H1 (cell line): ENCODE results near the gene EPS8L1. TPM values are rescaled to one million over a fixed set of nuclear protein-coding genes. Genes with fewer than 3 reads are reported as not detected.

ENCODE experiments used
- CBX8 ChIP-seq: fragments of 300-800, 300-1000 bp; sonication (generic); IDR thresholded peaks from 2 replicates; pipeline ENCODE4 v1.7.1; 2016; ENCODE audit warnings: low read depth, low read length, borderline replicate concordance
- CHD7 ChIP-seq: fragments of 300-600 bp; sonication (generic); IDR thresholded peaks from 2 replicates; pipeline ENCODE4 v1.7.1; 2012; ENCODE audit warnings: low read length, moderate library complexity, mild to moderate bottlenecking, inconsistent platforms; ENCODE audit not compliant: insufficient replicate concordance
- EGR1 ChIP-seq: IDR thresholded peaks from 2 replicates; pipeline ENCODE4 v1.6.1; 2011; ENCODE audit warnings: low read depth, low read length, borderline replicate concordance
- FOSL1 ChIP-seq: IDR thresholded peaks from 2 replicates; pipeline ENCODE4 v1.6.1; 2011; ENCODE audit warnings: mild to moderate bottlenecking, low read depth, low read length, moderate library complexity; ENCODE audit not compliant: insufficient read depth
- HDAC6 ChIP-seq: IDR thresholded peaks from one replicate; pipeline ENCODE4 v1.7.1; 2012; ENCODE audit warnings: low read depth, mild to moderate bottlenecking, inconsistent platforms, low read length, moderate library complexity
- KDM5A ChIP-seq: fragments of 200-600 bp; IDR thresholded peaks from 2 replicates; pipeline ENCODE4 v1.7.1; 2012; ENCODE audit warnings: mild to moderate bottlenecking, low read length, inconsistent platforms, mixed read lengths
- RAD21 ChIP-seq, 2 experiments: IDR thresholded peaks in 1 of 2; conservative IDR thresholded peaks in 1 of 2; 2 replicates each; pipeline ENCODE4 v1.6.1; 2011; ENCODE audit warnings: low read depth in 2 of 2, low read length in 2 of 2, improper control_type of control experiment in 1 of 2, inconsistent platforms in 1 of 2, mild to moderate bottlenecking in 1 of 2, moderate library complexity in 1 of 2
- RXRA ChIP-seq: IDR thresholded peaks from 2 replicates; pipeline ENCODE4 v1.6.1; 2011; ENCODE audit warnings: low read depth, mild to moderate bottlenecking, low read length, moderate library complexity; ENCODE audit not compliant: insufficient read depth
- TAF1 ChIP-seq: IDR thresholded peaks from 2 replicates; pipeline ENCODE4 v1.6.1; 2011; ENCODE audit warnings: mild to moderate bottlenecking, low read depth, low read length
- TAF7 ChIP-seq: optimal IDR thresholded peaks from 2 replicates; pipeline ENCODE3; 2011; ENCODE audit warnings: low read depth, mild to moderate bottlenecking, inconsistent platforms, low read length, moderate library complexity, borderline replicate concordance
- polyA plus RNA-seq, 7 experiments: library from polyadenylated mRNA; depleted of rRNA in 3 of 7; stranded (reverse) in 5 of 7; unstranded in 2 of 7; fragments of >200 nt in 5 of 7; fragments of 200-250 nt in 2 of 7; gene quantifications; 1 replicate in 5 of 7; 2 replicates in 1 of 7; 4 replicates in 1 of 7; pipeline versions ENCODE4 v1.2.1 to v1.2.3, GENCODE V29; 2011 to 2013; ENCODE audit warnings: missing spikeins in 2 of 7, mixed read lengths in 2 of 7
- total RNA-seq: library from RNA; stranded (reverse); fragmentation: NEBNext Ultra II Directional; extraction: Animal tissue kit (Norgen Biotek cat#: 25700); gene quantifications from 2 replicates; pipeline ENCODE4 v1.2.1, GENCODE V29; 2021

The EPS8L1 gene
- total and polyA plus RNA-seq, 2 of the 8 experiments (the other 6 are each of a cell fraction or from before 2014, with no cell fraction given): 19.8 to 30.2 TPM

GRCh38 chr19:55079400-55080038 is 3.9 kb downstream of the EPS8L1 start (continued):
- no peak for TF ChIP-seq CHD7
- no peak for TF ChIP-seq EGR1
- TF ChIP-seq TAF7: no peak
- TF ChIP-seq RAD21 (IDR thresholded peaks at IDR 0.05 in 1 of 2, conservative IDR thresholded peaks at IDR 0.05 in 1 of 2; ENCODE audit: low read depth in 2 of 2, low read length in 2 of 2): no peak
- no peak for TF ChIP-seq HDAC6
- no peak for TF ChIP-seq KDM5A
- TF ChIP-seq RXRA: no peak
- no peak for TF ChIP-seq TAF1
- no peak for TF ChIP-seq CBX8
- no peak for TF ChIP-seq FOSL1
